COLO668 (cell line): ENCODE results near the gene PRKAR1A.

Source experiments
- DNase-seq: peaks from one replicate; lab custom pipeline; 2025; ENCODE audit not compliant: unreplicated experiment; lab: John Stamatoyannopoulos, UW

PRKAR1A gene

GRCh38 chr17:68598545-68598961, 86.3 kb downstream of the PRKAR1A start:
- no peak for DNase-seq

DNA sequence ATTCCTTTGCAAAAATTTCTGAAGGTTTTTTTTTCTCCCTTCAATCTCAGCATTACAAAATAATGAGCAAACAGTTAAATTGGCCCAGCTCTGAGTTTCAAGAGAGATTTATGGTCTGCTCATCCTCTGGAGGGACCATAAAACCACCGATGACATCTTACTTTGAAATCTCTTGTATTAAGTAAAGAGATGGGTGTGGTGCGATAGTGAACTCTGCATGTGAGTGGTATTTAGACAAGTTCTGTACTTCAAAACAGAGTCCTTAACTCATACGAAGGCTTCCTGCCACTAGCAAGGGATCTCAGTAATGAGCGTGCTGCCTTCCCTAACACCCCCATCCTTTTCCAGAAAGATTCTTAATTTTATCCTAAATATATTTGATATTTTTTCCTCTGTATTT, 86.9 kb downstream of the PRKAR1A start:
- DNase-seq = no peak

DNA sequence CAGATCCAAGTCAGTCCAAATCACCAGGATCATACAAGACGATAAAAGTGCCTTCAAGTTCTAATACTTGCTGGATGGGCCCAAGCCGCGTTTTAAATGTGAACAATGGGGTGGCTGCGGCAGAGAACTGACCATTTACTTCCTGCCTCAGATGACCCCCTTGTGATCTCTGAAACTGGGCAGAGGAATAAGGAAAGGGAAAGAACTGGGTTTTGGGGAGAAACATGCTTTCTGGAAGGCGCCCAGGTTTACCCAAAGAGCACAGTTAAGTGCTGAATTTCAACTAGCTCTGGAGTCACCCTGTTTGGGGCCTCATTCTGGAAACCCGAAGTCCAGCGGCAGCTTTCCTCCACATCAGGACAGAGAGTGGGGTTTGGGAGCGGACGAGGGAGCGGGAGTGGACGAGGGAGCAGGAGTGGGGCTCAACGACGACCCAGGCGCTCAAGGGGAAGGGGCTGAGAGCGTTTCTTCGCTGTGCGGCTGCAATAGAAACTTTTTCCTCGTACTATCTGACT, 87.4 kb downstream of the PRKAR1A start:
- DNase-seq = no peak

GRCh38 chr17:68600067-68600930, 88.1 kb downstream of the PRKAR1A start:
- DNase-seq = peak; percentile 41
